Nasal cavity respiratory epithelium epithelial cell of viscerocranial mucosa (primary cell): ENCODE measurements around the gene AMER2. TPM values are rescaled to one million over a fixed set of nuclear protein-coding genes. Genes with fewer than 3 reads are reported as not detected.

Experiments
- total RNA-seq: library from RNA; depleted of rRNA; stranded (reverse); fragments of >200 nt; gene quantifications from 2 replicates; pipeline ENCODE4 v1.2.3, GENCODE V29; 2014

AMER2 gene
- not detected in 2 replicates for total RNA-seq

GRCh38 chr13:25171517-25172302 lies at the start of gene AMER2:
Gene AMER2 (minus strand): TSS chr13:25172288. CDS start chr13:25171619, 669 bp downstream.

Other genes with a start within 250 kb of the AMER2 start
- under 0.01 and 0.21 TPM in 2 replicates for gene PABPC3, start 76.2 kb downstream of the AMER2 start, total RNA-seq
- gene MTMR6, start 115.2 kb upstream of the AMER2 start, total RNA-seq = 25.4 and 31.4 TPM in 2 replicates
- 109 and 191 TPM in 2 replicates for gene NUP58, start 129.3 kb upstream of the AMER2 start, total RNA-seq
- under 0.01 and 0.07 TPM in 2 replicates for gene ATP8A2, start 199.7 kb upstream of the AMER2 start, total RNA-seq